GM19372 (cell line): Measurements from ENCODE around the gene CD99L2.

Experiments
- ATAC-seq: cut with Tn5 transposase; IDR thresholded peaks from one replicate; pipeline ENCODE4 v1.9.1; 2021; ENCODE audit warnings: mild to moderate bottlenecking, low read depth, moderate library complexity; ENCODE audit not compliant: unreplicated experiment

Gene CD99L2

GRCh38 chrX:150813922-150814321 is 84.5 kb downstream of the CD99L2 start:
- no peak for ATAC-seq

- ATAC-seq: no peak
Measured at GRCh38 chrX:150806827-150807226, 91.6 kb downstream of the CD99L2 start.

- no peak for ATAC-seq
Measured at GRCh38 chrX:150805736-150806135, 92.7 kb downstream of the CD99L2 start.

GRCh38 chrX:150792949-150793527 is 105.4 kb downstream of the CD99L2 start:
- ATAC-seq: no peak

DNA sequence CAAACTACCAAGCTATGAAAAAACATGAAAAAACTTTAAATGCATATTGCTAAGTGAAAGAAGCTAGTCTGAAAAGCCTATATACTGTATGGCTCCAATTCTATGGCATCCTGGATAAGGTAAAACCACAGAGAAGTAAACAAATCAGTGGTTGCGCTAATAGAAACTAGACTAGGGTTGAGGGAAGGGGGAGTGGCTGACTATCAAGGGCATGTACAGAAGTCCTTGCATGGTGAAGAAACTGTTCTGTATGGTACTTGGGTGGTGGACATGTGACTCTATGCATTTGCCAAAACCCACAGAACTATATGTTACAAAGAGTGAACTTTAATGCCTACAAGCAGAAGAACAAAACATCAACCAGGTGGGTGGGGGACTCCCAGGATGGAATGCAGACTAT is 108.4 kb downstream of the CD99L2 start:
- peak; percentile 77 for ATAC-seq

GRCh38 chrX:150781677-150782076 is 116.8 kb downstream of the CD99L2 start:
- no peak for ATAC-seq

- no peak for ATAC-seq
Measured at GRCh38 chrX:150779385-150779784, 119.1 kb downstream of the CD99L2 start.

- ATAC-seq: no peak
Measured at GRCh38 chrX:150777328-150777992, 121.0 kb downstream of the CD99L2 start.

- no peak for ATAC-seq
Measured at GRCh38 chrX:150775569-150776350, 122.7 kb downstream of the CD99L2 start.

DNA sequence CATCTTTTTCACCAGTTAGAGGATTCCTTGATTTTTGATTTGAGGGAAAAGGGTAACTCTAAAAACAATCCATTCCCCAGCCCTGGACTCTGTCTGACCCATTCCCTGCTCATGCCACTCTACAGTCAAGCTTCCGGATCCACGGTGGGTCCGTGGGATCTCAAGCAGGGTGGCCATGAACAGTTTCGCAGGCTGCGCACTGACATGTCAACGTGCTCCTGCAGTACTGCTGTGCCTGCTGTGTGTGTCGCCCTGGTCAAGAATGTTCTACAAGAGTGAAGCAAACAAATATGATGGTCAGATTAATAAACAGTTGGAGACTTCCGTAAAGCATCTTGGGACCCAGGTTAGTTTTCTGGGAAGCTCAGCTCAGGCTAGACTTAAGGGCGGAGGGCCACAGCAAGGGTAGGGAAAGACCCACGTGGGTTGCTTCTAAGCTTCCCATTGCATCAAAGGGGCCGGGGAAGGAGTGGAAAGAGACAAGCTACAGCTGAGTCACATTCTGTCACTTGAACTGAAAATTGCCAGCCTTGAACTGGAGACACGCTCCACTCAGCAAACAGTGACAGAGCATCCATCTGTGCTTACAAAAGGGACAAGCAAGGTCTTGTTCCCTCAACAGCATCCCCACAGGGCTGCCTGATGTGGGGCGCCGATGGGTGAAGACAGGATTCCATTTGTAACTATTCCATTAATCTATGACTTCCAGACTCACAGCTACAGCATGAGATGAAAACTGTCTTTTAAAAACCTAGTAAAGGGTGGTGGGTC is 123.5 kb downstream of the CD99L2 start:
- no peak for ATAC-seq

- no peak for ATAC-seq
Measured at GRCh38 chrX:150773634-150774033, 124.8 kb downstream of the CD99L2 start.

DNA sequence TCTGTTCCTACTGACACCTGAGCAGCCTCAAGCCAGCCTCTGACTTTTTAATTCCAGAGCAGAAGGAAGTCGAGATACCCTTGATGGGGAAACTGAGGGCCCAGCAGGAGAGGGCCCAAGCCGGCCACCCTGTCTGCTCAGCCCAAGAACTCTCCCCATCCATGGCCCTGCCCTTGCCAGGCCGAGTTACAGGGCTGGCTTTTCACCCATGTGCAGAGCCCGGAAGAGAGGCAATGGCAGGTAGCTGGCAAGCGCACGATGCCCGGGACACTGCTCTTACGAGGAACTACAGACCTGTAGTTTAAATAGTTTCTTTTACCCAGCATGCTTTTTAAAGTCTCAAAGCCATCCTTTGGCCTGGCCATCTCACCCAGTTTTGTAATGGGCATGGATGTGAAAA is 125.4 kb downstream of the CD99L2 start:
- no peak for ATAC-seq

DNA sequence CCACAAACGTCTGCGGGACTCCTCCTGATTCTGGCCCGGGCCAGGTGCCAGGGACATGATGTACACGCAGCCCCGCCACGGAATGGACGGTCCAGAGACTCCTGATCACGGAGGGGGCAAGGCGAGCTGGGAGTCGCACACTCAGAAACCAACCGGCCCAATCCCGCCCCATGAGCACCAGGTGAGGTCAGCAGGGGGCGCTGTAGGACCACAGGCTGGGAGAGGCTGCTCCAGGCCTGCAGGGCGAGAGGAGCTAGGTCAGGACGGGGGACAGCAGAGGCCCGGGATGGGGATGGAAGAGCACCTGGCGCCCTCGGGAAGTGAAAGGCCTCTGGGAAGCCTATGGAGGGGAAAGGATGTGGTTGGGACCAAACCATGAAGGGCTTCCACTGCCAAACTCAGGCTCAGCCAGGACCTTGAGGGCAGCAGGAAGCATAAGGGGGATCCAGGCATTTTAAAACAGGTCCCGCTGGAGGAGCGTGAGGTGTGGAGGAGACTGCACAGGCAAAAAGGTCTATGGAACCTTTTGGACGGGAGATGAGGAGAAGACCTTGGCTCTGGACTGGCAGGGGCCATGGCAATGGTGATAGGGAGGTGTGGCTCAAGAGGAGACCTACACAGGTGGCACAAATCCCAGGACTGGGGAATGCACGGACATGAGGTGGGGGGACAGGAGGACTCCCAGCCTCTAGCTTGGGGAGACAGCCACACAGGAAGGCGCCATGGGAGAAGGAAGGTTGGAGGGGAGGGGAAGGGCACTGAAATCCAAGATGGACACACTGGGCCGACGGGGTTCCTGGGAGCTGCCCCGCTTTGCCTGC is 126.1 kb downstream of the CD99L2 start:
- ATAC-seq: peak; percentile 79

GRCh38 chrX:150771116-150771515 is 127.4 kb downstream of the CD99L2 start:
- ATAC-seq: no peak

DNA sequence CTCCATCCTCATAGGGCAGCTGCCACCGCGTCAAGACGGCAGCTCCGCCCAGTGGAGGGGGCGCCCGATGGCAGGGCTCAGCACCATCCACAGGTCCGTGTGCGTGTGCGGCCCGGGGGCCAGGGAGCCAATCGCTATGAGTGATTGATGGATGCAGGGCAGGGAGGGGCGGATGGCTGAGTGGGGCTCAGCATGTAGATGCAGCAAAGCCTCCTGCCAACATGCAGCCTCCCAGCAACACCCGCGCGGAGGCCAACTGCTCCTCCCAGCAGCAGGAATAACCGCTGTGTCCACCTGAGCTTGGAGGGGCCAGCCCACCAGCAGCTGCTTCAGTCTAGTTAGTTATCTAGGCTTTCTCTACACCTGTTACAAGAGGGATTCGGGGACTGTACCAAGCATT is 127.8 kb downstream of the CD99L2 start:
- no peak for ATAC-seq

DNA sequence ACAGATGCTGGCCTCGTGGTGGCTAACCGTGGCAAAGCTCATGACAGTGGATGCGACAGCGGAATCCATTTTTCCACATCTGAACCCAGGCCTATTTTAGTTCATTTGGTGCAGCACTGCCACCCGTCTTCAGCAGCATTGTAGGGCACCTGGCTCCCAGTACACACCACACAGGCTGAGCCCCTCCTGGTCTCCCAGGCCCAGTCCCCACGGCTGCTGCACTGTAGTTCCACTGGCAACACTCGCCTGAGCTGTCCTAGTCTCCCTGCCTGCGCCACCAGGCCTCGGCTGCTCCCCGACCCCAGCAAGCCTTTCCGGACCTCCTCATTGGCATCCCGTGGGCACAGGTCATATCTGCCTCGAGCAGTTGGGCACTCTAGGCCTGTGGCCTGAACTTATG is 129.1 kb downstream of the CD99L2 start:
- no peak for ATAC-seq

DNA sequence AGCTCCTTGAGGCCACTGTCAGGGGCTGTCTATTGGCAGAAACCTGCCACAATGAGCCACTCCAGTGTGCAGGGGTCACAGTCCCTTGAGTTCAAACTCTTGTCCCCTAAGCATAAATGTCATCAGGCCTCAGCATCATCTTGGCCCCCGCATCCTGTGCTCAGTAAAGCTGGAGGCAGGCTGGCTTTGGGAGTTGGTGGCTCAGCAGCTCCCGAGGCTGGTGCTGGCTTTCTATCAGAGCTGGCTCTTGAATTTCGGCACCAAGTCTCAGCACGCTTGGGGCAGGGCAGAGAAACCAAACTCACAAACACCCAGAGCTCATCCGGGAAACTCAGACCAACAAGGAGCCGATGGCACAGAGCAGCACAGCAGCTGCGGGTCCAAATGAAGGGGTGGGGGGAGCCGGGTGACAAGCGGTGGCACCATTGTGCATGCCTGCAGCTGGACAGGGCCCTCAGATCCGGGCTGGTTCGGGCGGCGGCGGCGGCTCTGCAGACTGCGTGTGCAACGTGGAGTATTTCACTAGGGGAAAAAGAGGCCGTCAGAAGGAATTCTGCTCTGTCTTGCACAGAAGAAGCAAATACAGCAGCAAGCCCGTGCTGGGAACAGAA is 129.8 kb downstream of the CD99L2 start:
- ATAC-seq: no peak

DNA sequence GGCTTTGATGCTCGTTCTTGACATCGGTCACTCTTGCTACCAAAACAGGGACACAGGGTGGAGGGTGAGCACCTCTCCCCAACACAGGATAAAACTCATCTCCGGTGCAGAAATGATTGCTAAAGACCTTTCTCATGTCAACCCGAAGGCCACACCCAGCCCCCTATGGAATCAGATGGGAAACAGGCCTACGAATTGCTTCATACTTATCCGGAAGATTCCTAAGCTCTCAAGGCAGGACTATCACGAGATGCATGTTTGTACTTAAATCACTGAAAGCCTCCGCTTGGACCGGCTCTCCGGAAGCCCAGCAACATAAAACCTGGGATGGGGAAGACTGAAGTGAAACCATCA is 130.4 kb downstream of the CD99L2 start:
- ATAC-seq: no peak

DNA sequence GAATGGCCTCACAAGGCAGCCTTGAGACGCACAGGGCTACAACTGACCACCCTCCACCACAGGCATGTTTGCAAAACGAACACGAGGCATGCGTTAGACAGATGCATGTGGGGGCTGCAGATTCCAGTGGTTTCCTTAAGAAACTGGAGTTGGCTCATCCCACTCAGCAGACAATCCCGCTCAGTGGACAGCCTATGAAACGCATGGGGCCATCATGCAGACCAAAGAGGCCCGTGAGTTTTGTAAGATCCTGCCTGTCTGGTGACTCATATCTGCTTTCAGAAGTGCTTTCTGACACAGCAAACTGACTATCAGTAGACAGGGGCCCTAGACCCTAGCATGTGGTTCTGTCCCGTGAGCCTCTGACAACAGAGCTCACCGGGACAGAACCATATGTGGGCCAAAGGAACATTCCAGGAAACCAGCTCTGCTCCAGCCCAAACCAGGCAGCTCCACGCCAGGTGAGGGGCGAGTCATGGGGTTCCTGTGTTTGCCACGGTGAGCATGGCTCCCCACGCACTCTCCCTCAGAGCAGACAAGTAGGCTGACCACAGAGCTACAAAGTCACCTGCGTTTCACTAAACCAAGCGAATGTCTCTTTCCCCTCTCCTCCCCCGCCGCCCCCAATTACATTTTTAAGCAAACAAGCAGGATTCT is 130.9 kb downstream of the CD99L2 start:
- no peak for ATAC-seq
